ENCODE measurements around the gene STAG3.
A peak's percentile ranks its signal among the peaks of the same experiment; 100 is the strongest.
"Not testable (repeated sequence)": the region's sequence is repeated elsewhere in the genome, so short reads cannot be mapped to it uniquely, and the experiment has no call there.

The STAG3 gene

GRCh38 chr7:100173806-100174495, 3.8 kb upstream of the STAG3 start:
- DNase-seq = no peak

GRCh38 chr7:100174582-100174981, 3.1 kb upstream of the STAG3 start:
- DNase-seq = no peak

- DNase-seq = no peak
Observed at GRCh38 chr7:100175296-100175935, 2.3 kb upstream of the STAG3 start.

- DNase-seq = no peak
Observed at GRCh38 chr7:100176096-100177044, 1.3 kb upstream of the STAG3 start.

- not testable (repeated sequence) for DNase-seq
Observed at GRCh38 chr7:100180084-100180483, 2.4 kb downstream of the STAG3 start.

GRCh38 chr7:100182616-100183015, 4.9 kb downstream of the STAG3 start:
- DNase-seq = not testable (repeated sequence)

GRCh38 chr7:100183090-100183489, 5.4 kb downstream of the STAG3 start:
- DNase-seq = not testable (repeated sequence)

- DNase-seq = no peak
Observed at GRCh38 chr7:100185726-100186125, 8.0 kb downstream of the STAG3 start.

- DNase-seq = no peak
Observed at GRCh38 chr7:100189061-100189460, 11.3 kb downstream of the STAG3 start.

- DNase-seq = peak; percentile 53
Observed at GRCh38 chr7:100190048-100190711, 12.5 kb downstream of the STAG3 start.

GRCh38 chr7:100191775-100192174, 14.1 kb downstream of the STAG3 start:
- DNase-seq = peak; percentile 14

GRCh38 chr7:100192281-100192862, 14.7 kb downstream of the STAG3 start:
- DNase-seq = not testable (repeated sequence)

GRCh38 chr7:100192969-100193368, 15.3 kb downstream of the STAG3 start:
- DNase-seq = no peak

- no peak for DNase-seq
Observed at GRCh38 chr7:100195222-100195621, 17.5 kb downstream of the STAG3 start.

GRCh38 chr7:100195901-100196322, 18.2 kb downstream of the STAG3 start:
- not testable (repeated sequence) for DNase-seq

GRCh38 chr7:100198266-100198665, 20.5 kb downstream of the STAG3 start:
- DNase-seq = no peak

- no peak for DNase-seq
Observed at GRCh38 chr7:100200693-100201092, 23.0 kb downstream of the STAG3 start.

- no peak for DNase-seq
Observed at GRCh38 chr7:100204454-100204853, 26.7 kb downstream of the STAG3 start.

- DNase-seq = no peak
Observed at GRCh38 chr7:100208911-100209408, 31.2 kb downstream of the STAG3 start.

- no peak for DNase-seq
Observed at GRCh38 chr7:100209493-100209892, 31.8 kb downstream of the STAG3 start.

GRCh38 chr7:100210805-100211204, 33.1 kb downstream of the STAG3 start:
- DNase-seq = no peak

- no peak for DNase-seq
Observed at GRCh38 chr7:100211342-100211780, 33.6 kb downstream of the STAG3 start.
